IPS DF 6.9 (cell line): ENCODE results near the gene ELP1.
"Not testable (repeated sequence)": the region's sequence is repeated elsewhere in the genome, so short reads cannot be mapped to it uniquely, and the experiment has no call there.

Experiments used
- DNase-seq: peaks from one replicate; pipeline ENCODE4 v3.0.0-alpha.2; 2013; ENCODE audit warnings: low read depth, low spot score
- H3K27ac ChIP-seq: one replicate; pipeline ENCODE4 v1.5.1; 2013; ENCODE audit warnings: low read length, control low read depth
- H3K27me3 ChIP-seq: 2 replicates; pipeline ENCODE4 v1.6.1; 2013; ENCODE audit warnings: mild to moderate bottlenecking, low read length; ENCODE audit not compliant: control insufficient read depth, insufficient read depth
- H3K36me3 ChIP-seq: 2 replicates; pipeline ENCODE4 v1.6.1; 2013; ENCODE audit warnings: low read length; ENCODE audit not compliant: control insufficient read depth, insufficient read depth
- H3K4me1 ChIP-seq: 2 replicates; pipeline ENCODE4 v1.6.1; 2013; ENCODE audit warnings: low read length; ENCODE audit not compliant: control insufficient read depth, insufficient read depth
- H3K4me3 ChIP-seq: 2 replicates; pipeline ENCODE4 v1.5.1; 2013; ENCODE audit warnings: mild to moderate bottlenecking, low read length
- H3K9me3 ChIP-seq: 2 replicates; pipeline ENCODE4 v1.6.1; 2013; ENCODE audit warnings: low read length, inconsistent platforms; ENCODE audit not compliant: control insufficient read depth, insufficient read depth
- WGBS: extraction: QIAGEN DNeasy Blood & Tissue Kit; methylation state at CpG from one replicate; pipeline ENCODE4 v1.1.7; 2013; ENCODE audit warnings: mixed read lengths, missing lambda C conversion rate; ENCODE audit not compliant: insufficient read length, insufficient coverage; 5-methylcytosine and 5-hydroxymethylcytosine counted together

The ELP1 gene

DNA sequence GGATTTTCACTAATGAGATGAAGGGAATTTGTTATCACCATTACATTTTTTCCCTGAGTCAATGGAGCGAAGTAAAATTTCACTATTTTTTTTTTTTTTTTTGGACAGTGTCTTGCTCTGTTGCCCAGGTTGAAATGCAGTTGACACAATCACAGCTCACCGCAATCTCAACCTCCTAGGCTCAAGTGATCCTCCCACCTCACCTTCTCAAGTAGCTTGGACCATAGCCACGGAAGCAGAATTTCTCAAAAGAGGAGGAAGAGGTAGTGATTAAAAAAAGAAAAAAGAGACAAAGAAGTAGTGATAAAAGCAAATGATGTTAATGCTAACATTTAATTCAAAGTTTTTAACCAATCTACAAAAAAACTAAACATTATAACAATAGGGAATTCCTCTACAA is 29.8 kb downstream of the ELP1 start:
- Histone ChIP-seq H3K9me3 (no peaks in the 10 kb centered on the region), H3K4me3 (no peak overlapping the region), H3K27me3 (no peaks in the 10 kb centered on the region), H3K27ac (no peak overlapping the region), H3K4me1 (no peaks in the 10 kb centered on the region), H3K36me3 (peaks cover 12% of the 10 kb centered on the region; the same call in 1 of the 2 replicates)
- no CpG with 5 or more reads among the region's 3 CpGs for WGBS
- DNase-seq = no peak

GRCh38 chr9:108903420-108904103 is 30.4 kb downstream of the ELP1 start:
- no peaks in the 10 kb centered on the region for H3K27me3 ChIP-seq
- H3K9me3 ChIP-seq = no peaks in the 10 kb centered on the region
- no peak for DNase-seq
- H3K4me3 ChIP-seq = no peak overlapping the region
- no peak overlapping the region for H3K27ac ChIP-seq
- WGBS = no CpG with 5 or more reads among the region's 2 CpGs
- H3K36me3 ChIP-seq = peaks cover 12% of the 10 kb centered on the region; the same call in 1 of the 2 replicates
- H3K4me1 ChIP-seq = no peaks in the 10 kb centered on the region

DNA sequence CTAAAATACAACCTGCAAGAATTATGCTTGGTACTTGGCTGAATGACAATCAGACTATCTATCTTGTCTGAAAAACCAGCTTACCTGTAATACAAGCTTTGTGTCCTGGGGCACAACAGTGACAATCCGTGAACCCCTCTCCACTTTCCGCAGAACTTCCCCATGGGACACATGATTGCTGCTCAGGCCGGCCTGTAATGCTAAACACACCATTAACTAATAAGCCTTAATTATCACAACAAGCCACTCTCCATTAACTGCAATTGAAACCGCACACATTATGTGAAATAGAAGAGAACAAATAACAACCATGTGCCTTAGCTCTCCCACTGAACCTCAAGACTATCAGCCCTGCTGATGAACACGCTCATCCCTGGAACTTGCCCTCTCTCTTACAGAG is 33.7 kb downstream of the ELP1 start:
- H3K9me3 ChIP-seq = no peaks in the 10 kb centered on the region
- no peak overlapping the region for H3K27ac ChIP-seq
- WGBS = no CpG with 5 or more reads among the region's 5 CpGs
- no peaks in the 10 kb centered on the region for H3K4me1 ChIP-seq
- no peaks in the 10 kb centered on the region for H3K27me3 ChIP-seq
- H3K36me3 ChIP-seq = peaks cover 15% of the 10 kb centered on the region; the same call in 1 of the 2 replicates
- H3K4me3 ChIP-seq = no peak overlapping the region
- no peak for DNase-seq

DNA sequence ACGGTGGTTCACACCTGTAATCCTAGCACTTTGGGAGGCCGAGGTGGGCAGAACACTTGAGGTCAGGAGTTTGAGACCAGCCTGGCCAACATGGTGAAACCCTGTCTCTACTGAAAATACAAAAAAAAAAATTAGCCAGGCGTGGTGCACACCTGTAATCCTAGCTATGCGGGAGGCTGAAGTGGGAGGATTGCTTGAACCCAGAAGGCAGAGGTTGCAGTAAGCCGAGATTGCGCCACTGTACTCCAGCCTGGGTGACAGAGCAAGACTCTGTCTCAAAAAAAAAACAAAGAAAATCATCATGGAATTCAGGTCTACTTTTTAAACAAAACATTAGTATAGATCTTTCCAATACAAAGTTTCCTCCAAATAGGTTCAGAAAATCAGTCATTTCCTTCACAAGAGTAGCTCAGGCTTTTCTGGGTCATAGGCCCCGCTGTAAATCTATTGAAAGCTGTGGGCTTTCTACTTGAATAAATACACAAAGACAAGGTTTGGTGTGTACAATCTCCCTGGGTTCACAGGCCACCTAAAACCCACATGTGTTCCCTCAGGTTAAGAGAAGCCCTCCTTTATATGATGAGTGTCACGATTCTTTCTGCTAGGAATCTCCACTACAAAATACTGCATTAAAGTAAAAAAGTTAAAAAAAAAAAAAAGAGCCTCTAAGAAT is 34.8 kb downstream of the ELP1 start:
- peaks cover 18% of the 10 kb centered on the region; the same call in 1 of the 2 replicates for H3K36me3 ChIP-seq
- not testable (repeated sequence) for H3K27me3 ChIP-seq, H3K27ac ChIP-seq, H3K9me3 ChIP-seq, H3K4me1 ChIP-seq, DNase-seq, H3K4me3 ChIP-seq
- WGBS = no CpG with 5 or more reads among the region's 8 CpGs

GRCh38 chr9:108897324-108898096 is 36.4 kb downstream of the ELP1 start:
- Histone ChIP-seq H3K9me3 (no peaks in the 10 kb centered on the region), H3K27me3 (no peaks in the 10 kb centered on the region), H3K4me1 (no peaks in the 10 kb centered on the region), H3K4me3 (no peak overlapping the region), H3K36me3 (peaks cover 22% of the 10 kb centered on the region; the same call in 1 of the 2 replicates), H3K27ac (no peak overlapping the region)
- no peak for DNase-seq
- no CpG with 5 or more reads among the region's 2 CpGs for WGBS

GRCh38 chr9:108894225-108894997 is 39.5 kb downstream of the ELP1 start:
- Histone ChIP-seq H3K27me3 (no peaks in the 10 kb centered on the region; the same call in 1 of the 2 replicates), H3K4me1 (no peaks in the 10 kb centered on the region), H3K4me3 (no peak overlapping the region), H3K36me3 (peaks cover 24% of the 10 kb centered on the region), H3K9me3 (no peaks in the 10 kb centered on the region), H3K27ac (no peak overlapping the region)
- no CpG with 5 or more reads among the region's 4 CpGs for WGBS
- DNase-seq = no peak

DNA sequence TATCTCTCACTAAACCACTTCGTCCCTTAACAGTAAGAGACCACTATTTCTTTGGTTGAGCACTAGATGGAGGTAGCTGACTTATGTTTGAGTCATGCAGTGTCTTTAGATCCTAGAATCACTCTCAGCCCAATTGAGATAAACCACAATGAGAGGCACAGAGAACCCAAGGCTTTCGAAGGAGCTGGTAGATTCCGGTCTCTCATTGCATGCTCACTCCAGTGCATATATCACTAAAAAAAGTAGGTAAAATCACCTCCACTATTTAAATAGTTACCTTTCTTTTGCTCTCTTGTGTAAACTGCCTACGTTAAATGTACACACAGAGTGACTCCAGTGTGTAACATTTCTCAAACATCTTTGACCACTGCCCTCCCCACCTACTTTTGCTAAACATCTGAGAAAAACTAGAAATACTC is 44.3 kb downstream of the ELP1 start:
- no peaks in the 10 kb centered on the region for H3K4me1 ChIP-seq
- no peaks in the 10 kb centered on the region; the same call in 1 of the 2 replicates for H3K27me3 ChIP-seq
- no peak overlapping the region for H3K4me3 ChIP-seq
- DNase-seq = no peak
- peaks cover 13% of the 10 kb centered on the region for H3K36me3 ChIP-seq
- no CpG with 5 or more reads among the region's 4 CpGs for WGBS
- H3K9me3 ChIP-seq = no peaks in the 10 kb centered on the region
- no peak overlapping the region for H3K27ac ChIP-seq

- DNase-seq, H3K9me3 ChIP-seq, H3K4me1 ChIP-seq, H3K4me3 ChIP-seq, H3K27me3 ChIP-seq, H3K36me3 ChIP-seq, H3K27ac ChIP-seq: not testable (repeated sequence)
- no CpG with 5 or more reads among the region's 3 CpGs for WGBS
Measured at GRCh38 chr9:108886594-108887271, 47.2 kb downstream of the ELP1 start.

DNA sequence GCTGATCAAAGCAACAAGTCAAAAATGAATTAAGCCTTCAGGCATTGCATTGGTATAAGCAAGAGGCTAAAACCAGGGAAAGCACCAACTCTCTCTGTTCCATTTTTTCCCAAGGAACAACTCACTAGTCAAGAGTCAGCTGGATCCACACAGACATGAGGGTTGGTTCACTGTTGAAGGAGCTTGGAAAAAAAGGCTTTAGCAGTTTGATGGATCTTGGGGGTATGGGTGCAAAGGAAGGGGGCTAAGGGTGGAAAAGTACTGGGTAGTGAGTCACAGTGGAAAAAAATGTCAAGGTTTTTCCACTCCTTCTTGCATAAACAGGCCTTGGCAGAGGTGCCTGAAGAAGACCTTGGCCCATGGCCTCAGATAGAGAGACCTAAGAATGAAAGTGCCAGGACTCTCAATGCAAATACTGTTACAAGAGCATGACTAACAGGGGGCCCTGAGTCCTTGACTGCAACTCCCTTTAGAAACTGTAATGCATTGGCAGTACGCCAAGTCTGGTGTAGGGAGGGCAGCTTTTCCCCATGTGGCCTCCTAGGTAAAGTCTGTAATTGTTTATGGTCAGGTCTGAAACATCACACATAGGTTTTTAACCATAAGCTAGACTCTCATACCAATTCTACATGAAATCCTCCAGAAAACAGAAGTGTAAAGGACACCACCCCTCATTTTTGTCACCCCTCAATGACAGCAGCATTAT is 48.1 kb downstream of the ELP1 start:
- Histone ChIP-seq H3K9me3 (no peaks in the 10 kb centered on the region), H3K36me3 (no peaks in the 10 kb centered on the region; the same call in 1 of the 2 replicates), H3K27ac (no peak overlapping the region), H3K27me3 (no peaks in the 10 kb centered on the region), H3K4me3 (no peak overlapping the region), H3K4me1 (no peaks in the 10 kb centered on the region)
- no peak for DNase-seq
- WGBS = no CpG with 5 or more reads among the region's 1 CpG
